Measurements from ENCODE around the gene CBX4. TPM values are rescaled to one million over a fixed set of nuclear protein-coding genes. Genes with fewer than 3 reads are reported as not detected.

The CBX4 gene
- total and polyA plus RNA-seq, 4 donors: 2.5 to 13.4 (median 9.4) TPM

- no peak for ATAC-seq (ENCODE audit: low FRiP score)
- Histone ChIP-seq H3K4me1 (ENCODE audit: control insufficient read depth in 1 of 2, insufficient read depth in 2 of 2, low read length in 2 of 2) (no peaks in the 10 kb centered on the region), H3K9me3 (ENCODE audit: control insufficient read depth, low read length) (no peaks in the 10 kb centered on the region), H3K4me3 (ENCODE audit: low read length in 2 of 2) (no peak overlapping the region), H3K27me3 (ENCODE audit: control insufficient read depth in 1 of 2, insufficient read depth in 2 of 2, low read length in 1 of 2) (no peaks in the 10 kb centered on the region), H3K36me3 (ENCODE audit: control insufficient read depth in 1 of 2, insufficient read depth in 2 of 2, low read length in 1 of 2) (no peaks in the 10 kb centered on the region), H3K27ac (ENCODE audit: low read depth in 1 of 2, low read length in 2 of 2) (no peak overlapping the region)
- intact Hi-C loops (cut with DNase I): no loop called here
- DNase-seq: peak in 1 of 2 donors; percentile 14
- 86 to 89% methylated on average over 9 of the region's 9 CpGs for WGBS, 2 donors
Measured at GRCh38 chr17:79873583-79873982, 34.3 kb upstream of the CBX4 start.

GRCh38 chr17:79872762-79873161 is 33.5 kb upstream of the CBX4 start:
- no peaks in the 10 kb centered on the region for H3K9me3 ChIP-seq (ENCODE audit: control insufficient read depth, low read length)
- 77 to 81% methylated on average over 10 of the region's 10 CpGs for WGBS, 2 donors
- H3K27me3 ChIP-seq (ENCODE audit: control insufficient read depth in 1 of 2, insufficient read depth in 2 of 2, low read length in 1 of 2): no peaks in the 10 kb centered on the region
- no peak overlapping the region for H3K27ac ChIP-seq (ENCODE audit: low read depth in 1 of 2, low read length in 2 of 2)
- intact Hi-C loops (cut with DNase I): no loop called here
- DNase-seq: no peak
- no peaks in the 10 kb centered on the region for H3K36me3 ChIP-seq (ENCODE audit: control insufficient read depth in 1 of 2, insufficient read depth in 2 of 2, low read length in 1 of 2)
- no peak for ATAC-seq (ENCODE audit: low FRiP score)
- no peaks in the 10 kb centered on the region for H3K4me1 ChIP-seq (ENCODE audit: control insufficient read depth in 1 of 2, insufficient read depth in 2 of 2, low read length in 2 of 2)
- H3K4me3 ChIP-seq (ENCODE audit: low read length in 2 of 2): no peak overlapping the region

- Histone ChIP-seq H3K36me3 (ENCODE audit: control insufficient read depth in 1 of 2, insufficient read depth in 2 of 2, low read length in 1 of 2) (no peaks in the 10 kb centered on the region), H3K27ac (ENCODE audit: low read depth in 1 of 2, low read length in 2 of 2) (no peak overlapping the region), H3K4me3 (ENCODE audit: low read length in 2 of 2) (no peak overlapping the region), H3K9me3 (ENCODE audit: control insufficient read depth, low read length) (no peaks in the 10 kb centered on the region), H3K4me1 (ENCODE audit: control insufficient read depth in 1 of 2, insufficient read depth in 2 of 2, low read length in 2 of 2) (no peaks in the 10 kb centered on the region), H3K27me3 (ENCODE audit: control insufficient read depth in 1 of 2, insufficient read depth in 2 of 2, low read length in 1 of 2) (no peaks in the 10 kb centered on the region)
- intact Hi-C loops (cut with DNase I): no loop called here
- 88 to 93% methylated on average over 18 of the region's 18 CpGs for WGBS, 2 donors
- no peak for ATAC-seq (ENCODE audit: low FRiP score)
- peak; percentile 40 to 62 for DNase-seq
Measured at GRCh38 chr17:79871131-79871530, 31.9 kb upstream of the CBX4 start.

GRCh38 chr17:79870540-79870939 is 31.3 kb upstream of the CBX4 start:
- no peak for ATAC-seq (ENCODE audit: low FRiP score)
- peak; percentile 30 to 56 for DNase-seq
- 92 to 95% methylated on average over 15 of the region's 15 CpGs for WGBS, 2 donors
- H3K27ac ChIP-seq (ENCODE audit: low read depth in 1 of 2, low read length in 2 of 2): no peak overlapping the region
- H3K36me3 ChIP-seq (ENCODE audit: control insufficient read depth in 1 of 2, insufficient read depth in 2 of 2, low read length in 1 of 2): no peaks in the 10 kb centered on the region
- H3K27me3 ChIP-seq (ENCODE audit: control insufficient read depth in 1 of 2, insufficient read depth in 2 of 2, low read length in 1 of 2): no peaks in the 10 kb centered on the region
- intact Hi-C loops (cut with DNase I): no loop called here
- no peak overlapping the region for H3K4me3 ChIP-seq (ENCODE audit: low read length in 2 of 2)
- no peaks in the 10 kb centered on the region for H3K4me1 ChIP-seq (ENCODE audit: control insufficient read depth in 1 of 2, insufficient read depth in 2 of 2, low read length in 2 of 2)
- no peaks in the 10 kb centered on the region for H3K9me3 ChIP-seq (ENCODE audit: control insufficient read depth, low read length)

DNA sequence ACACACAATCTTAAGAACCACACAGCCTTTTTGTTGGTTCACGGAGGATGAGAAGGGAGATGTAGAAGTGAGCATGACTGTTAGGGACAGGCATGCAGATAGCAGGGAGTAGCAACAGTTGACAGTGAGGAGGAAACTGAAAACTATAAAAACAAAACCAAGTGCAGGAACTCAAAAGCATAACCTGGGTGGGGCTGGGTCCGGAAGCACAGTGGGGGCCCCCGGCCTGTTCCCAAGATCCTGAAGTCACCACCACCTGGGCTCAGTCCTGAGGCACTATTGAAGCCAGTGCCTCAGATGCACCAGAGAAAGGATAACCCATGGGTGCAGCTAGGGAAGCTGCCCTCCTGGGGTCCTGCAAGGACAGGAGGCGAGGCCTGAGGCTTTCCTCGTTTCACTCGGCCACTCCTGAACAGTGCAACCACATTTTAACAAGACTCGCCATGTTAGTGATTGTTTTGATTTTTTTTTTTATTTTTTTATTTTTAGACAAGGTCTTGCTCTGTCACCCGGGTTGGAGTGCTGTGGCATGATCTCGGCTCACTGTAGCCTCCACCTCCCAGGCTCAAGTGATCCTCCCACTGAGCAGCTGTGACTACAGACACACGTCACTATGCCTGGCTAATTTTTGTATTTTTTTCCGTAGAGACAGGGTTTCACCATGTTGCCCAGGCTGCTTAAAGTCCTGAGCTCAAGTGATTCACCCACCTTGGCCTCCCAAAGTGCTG is 27.7 kb upstream of the CBX4 start:
- no peaks in the 10 kb centered on the region for H3K9me3 ChIP-seq (ENCODE audit: control insufficient read depth, low read length)
- peak; percentile 6 to 26 for DNase-seq
- H3K4me1 ChIP-seq (ENCODE audit: control insufficient read depth in 1 of 2, insufficient read depth in 2 of 2, low read length in 2 of 2): no peaks in the 10 kb centered on the region
- H3K27ac ChIP-seq (ENCODE audit: low read depth in 1 of 2, low read length in 2 of 2): no peak overlapping the region
- H3K4me3 ChIP-seq (ENCODE audit: low read length in 2 of 2): no peak overlapping the region
- H3K27me3 ChIP-seq (ENCODE audit: control insufficient read depth in 1 of 2, insufficient read depth in 2 of 2, low read length in 1 of 2): no peaks in the 10 kb centered on the region
- intact Hi-C loops (cut with DNase I): no loop called here
- 74 to 80% methylated on average over 11 of the region's 11 CpGs for WGBS, 2 donors
- ATAC-seq (ENCODE audit: low FRiP score): no peak
- no peaks in the 10 kb centered on the region for H3K36me3 ChIP-seq (ENCODE audit: control insufficient read depth in 1 of 2, insufficient read depth in 2 of 2, low read length in 1 of 2)

DNA sequence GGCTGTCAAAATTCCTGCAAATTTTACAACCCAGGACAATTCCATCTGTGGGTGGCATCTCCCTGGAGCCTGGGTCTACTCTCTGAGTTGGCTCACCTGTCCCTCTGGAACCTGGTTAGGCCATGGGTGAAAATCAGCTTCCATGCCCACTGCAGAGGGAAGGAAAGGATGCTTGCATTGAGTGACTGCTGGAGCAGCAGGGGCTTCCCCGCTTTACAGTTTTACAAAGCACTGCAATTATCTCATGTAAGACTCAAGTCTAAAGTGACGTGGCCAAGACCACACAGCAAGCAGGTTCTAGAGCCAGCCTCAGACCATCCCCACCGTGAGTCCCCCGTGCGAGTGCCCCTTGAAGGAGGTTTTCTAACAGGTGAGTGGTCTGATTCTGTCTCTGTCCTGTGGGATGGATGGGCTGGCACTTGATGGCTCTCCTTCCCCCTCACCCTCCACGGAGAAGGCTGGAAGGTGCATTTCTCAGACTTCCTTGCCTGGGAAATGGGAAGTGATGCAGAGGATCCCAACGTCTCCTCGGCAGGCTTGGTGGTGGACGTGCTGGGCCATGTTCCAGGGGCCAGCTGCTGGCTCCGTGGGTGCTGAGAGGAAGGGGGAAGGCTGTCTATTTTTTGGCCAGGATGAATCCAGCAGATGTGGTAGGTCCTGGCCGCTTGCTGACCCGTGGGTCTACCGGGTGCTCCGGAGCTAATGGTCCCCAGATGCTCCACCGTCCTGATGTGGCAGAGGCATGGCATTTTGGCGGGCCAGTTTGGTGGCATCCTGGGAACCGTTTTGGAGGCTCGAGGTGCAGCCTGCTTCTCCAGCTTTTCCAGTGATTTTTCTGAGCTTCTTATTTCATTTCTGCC is 26.3 kb upstream of the CBX4 start:
- Histone ChIP-seq H3K9me3 (ENCODE audit: control insufficient read depth, low read length) (no peaks in the 10 kb centered on the region), H3K36me3 (ENCODE audit: control insufficient read depth in 1 of 2, insufficient read depth in 2 of 2, low read length in 1 of 2) (no peaks in the 10 kb centered on the region), H3K4me1 (ENCODE audit: control insufficient read depth in 1 of 2, insufficient read depth in 2 of 2, low read length in 2 of 2) (no peaks in the 10 kb centered on the region), H3K27me3 (ENCODE audit: control insufficient read depth in 1 of 2, insufficient read depth in 2 of 2, low read length in 1 of 2) (no peaks in the 10 kb centered on the region), H3K4me3 (ENCODE audit: low read length in 2 of 2) (no peak overlapping the region), H3K27ac (ENCODE audit: low read depth in 1 of 2, low read length in 2 of 2) (no peak overlapping the region)
- DNase-seq (peak; percentile 9 to 59), ATAC-seq (ENCODE audit: low FRiP score) (no peak)
- WGBS, 2 donors: 65 to 68% methylated on average over 18 of the region's 18 CpGs
- intact Hi-C loops (cut with DNase I): no loop called here

- Histone ChIP-seq H3K9me3 (ENCODE audit: control insufficient read depth, low read length) (no peaks in the 10 kb centered on the region), H3K36me3 (ENCODE audit: control insufficient read depth in 1 of 2, insufficient read depth in 2 of 2, low read length in 1 of 2) (no peaks in the 10 kb centered on the region), H3K27me3 (ENCODE audit: control insufficient read depth in 1 of 2, insufficient read depth in 2 of 2, low read length in 1 of 2) (no peaks in the 10 kb centered on the region), H3K4me1 (ENCODE audit: control insufficient read depth in 1 of 2, insufficient read depth in 2 of 2, low read length in 2 of 2) (no peaks in the 10 kb centered on the region), H3K27ac (ENCODE audit: low read depth in 1 of 2, low read length in 2 of 2) (no peak overlapping the region), H3K4me3 (ENCODE audit: low read length in 2 of 2) (no peak overlapping the region)
- no peak for ATAC-seq (ENCODE audit: low FRiP score)
- WGBS, 2 donors: 66% methylated on average over 20 of the region's 20 CpGs
- DNase-seq: peak; percentile 17 to 56
- intact Hi-C loops (cut with DNase I): no loop called here
Measured at GRCh38 chr17:79864617-79865250, 25.5 kb upstream of the CBX4 start.

- Histone ChIP-seq H3K27ac (ENCODE audit: low read depth in 1 of 2, low read length in 2 of 2) (no peak overlapping the region), H3K4me3 (ENCODE audit: low read length in 2 of 2) (no peak overlapping the region), H3K36me3 (ENCODE audit: control insufficient read depth in 1 of 2, insufficient read depth in 2 of 2, low read length in 1 of 2) (no peaks in the 10 kb centered on the region), H3K27me3 (ENCODE audit: control insufficient read depth in 1 of 2, insufficient read depth in 2 of 2, low read length in 1 of 2) (no peaks in the 10 kb centered on the region), H3K9me3 (ENCODE audit: control insufficient read depth, low read length) (no peaks in the 10 kb centered on the region), H3K4me1 (ENCODE audit: control insufficient read depth in 1 of 2, insufficient read depth in 2 of 2, low read length in 2 of 2) (no peaks in the 10 kb centered on the region)
- WGBS, 2 donors: 86% methylated on average over 9 of the region's 9 CpGs
- ATAC-seq (ENCODE audit: low FRiP score) (no peak), DNase-seq (peak in 1 of 2 donors; percentile 24)
- intact Hi-C loops (cut with DNase I): no loop called here
Measured at GRCh38 chr17:79864147-79864546, 24.9 kb upstream of the CBX4 start.
